Measurements from ENCODE around the gene CGB3. TPM values are rescaled to one million over a fixed set of nuclear protein-coding genes. Genes with fewer than 3 reads are reported as not detected.
A peak's percentile ranks its signal among the peaks of the same experiment; 100 is the strongest.

The CGB3 gene
- total RNA-seq, 1 donor from 2014 or later = not detected

DNA sequence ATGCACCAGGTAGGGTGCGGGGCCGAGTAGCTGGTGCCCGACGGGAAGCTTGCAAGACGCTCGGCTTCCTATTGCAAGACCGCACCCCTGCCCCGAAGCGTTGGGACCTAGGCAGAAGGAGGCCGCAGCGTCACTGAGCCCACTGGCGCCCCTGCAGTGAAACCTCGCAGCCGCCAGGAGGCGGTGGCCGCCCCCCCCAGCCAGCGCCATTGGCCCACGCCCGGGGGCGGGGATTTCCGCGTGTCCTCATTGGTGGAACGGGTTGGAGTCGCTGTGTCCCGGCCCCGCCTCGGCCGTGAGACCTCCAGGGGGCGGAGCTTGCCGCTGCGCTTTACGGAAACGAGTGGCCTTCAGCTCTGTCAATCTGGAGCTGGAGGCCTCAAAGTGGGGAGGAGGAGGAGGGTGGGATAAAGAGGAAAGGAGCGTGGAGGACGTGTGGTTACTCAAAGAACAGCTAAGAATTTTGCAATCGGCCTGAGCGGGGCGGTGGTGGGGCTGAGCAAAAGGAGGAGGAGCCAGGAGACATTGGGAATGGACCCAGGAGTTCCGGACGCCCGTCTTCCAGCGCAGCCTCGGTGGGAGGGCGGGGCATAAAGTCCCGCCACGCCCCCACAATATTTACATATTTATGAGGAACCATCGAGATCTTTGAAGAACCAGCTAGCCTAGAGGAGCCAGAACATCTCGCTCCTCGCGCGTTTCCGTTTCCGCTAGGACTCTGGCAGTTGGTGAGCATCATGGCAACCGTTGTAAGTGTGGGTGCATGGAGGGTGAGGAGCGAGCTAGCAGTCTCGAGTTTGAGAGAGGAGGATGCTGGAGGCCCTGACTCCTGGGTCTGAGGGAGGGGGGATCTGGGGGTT is 30.7 kb downstream of the CGB3 start, which contains the start of the genes GYS1 and RUVBL2:
Gene GYS1, minus strand, starts transcription at position 135 of the 860 bp plus-strand sequence. CDS start 197 bp downstream, outside the sequence.
Gene RUVBL2, plus strand, starts transcription at position 713 of the 860 bp plus-strand sequence. Its CDS starts 25 bp downstream, at position 738.
- peak; percentile 94 for ATAC-seq (ENCODE audit: poor library complexity)
- intact Hi-C loops (cut with DNase I) = no loop called here
- peak; percentile 100 for DNase-seq

- ATAC-seq (ENCODE audit: poor library complexity) = peak; percentile 4
- DNase-seq = no peak
- intact Hi-C loops (cut with DNase I) = no loop called here
These were observed 31.5 kb downstream of the CGB3 start for GRCh38 chr19:48992581-48993174.

DNA sequence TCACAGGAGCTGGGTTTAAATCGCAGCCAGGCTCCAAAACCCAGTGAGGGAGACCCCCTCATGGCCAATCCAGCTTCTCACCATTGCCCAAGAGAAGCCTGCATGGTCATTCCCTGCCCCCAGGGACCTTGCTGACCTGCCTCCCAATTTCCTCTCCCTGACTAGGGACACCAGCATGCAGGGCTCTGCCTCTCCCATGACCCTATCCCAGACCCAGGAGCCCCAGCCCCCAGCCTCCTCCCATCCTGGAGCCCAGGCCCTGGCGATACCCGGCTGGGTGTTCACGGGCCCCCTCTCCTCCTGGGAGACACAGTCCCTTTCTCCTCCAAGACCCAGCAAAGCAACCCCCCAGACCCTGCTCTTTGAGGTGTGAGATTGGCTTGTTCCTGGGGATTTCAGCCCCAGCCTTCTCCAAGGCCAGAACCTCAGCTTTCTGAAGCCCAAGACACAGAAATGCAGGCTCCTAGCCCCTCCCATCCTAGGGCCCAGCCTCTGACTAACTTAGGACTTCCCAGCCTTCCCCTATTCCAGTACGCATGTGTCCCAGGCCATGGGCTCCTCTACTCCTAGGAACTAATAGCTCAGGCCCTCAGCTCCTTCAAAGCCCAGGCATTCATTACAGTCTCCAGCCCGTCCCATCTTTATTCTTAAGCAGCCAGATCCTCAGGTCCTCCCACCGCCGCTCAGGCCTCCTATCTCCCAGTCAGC is 32.1 kb downstream of the CGB3 start:
- intact Hi-C loops (cut with DNase I) = no loop called here
- DNase-seq (peak; percentile 69), ATAC-seq (ENCODE audit: poor library complexity) (peak; percentile 56)

DNA sequence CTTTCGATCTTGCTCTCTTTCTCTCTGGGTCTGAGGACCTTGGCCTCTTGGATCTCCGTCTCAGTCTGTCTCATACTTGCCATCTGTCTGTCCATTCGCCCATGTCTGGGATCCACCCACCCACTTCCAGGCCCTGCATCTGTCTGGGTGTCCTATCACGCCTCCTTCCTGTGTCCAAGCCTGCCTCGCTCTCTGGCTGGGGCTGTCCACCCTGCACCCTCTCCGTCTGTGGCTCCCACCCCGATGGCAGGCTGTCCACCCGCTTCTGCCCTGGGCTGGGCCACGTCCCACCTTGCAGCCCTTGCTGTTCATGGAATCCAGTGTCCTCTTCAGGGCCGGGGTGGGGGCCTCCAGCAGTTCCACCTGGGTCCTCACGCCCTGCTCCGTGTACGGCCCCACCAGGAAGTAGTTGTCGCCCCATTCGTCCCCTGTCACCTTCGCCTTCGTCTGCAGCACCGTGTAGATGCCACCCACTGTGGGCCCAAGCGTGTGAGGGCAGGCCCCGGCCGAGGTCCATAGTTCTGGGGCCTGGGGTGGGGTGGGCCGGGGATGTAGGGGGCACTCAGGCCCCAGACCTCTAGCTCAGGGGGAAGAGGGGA is 33.0 kb downstream of the CGB3 start:
- DNase-seq (no peak), ATAC-seq (ENCODE audit: poor library complexity) (no peak)
- intact Hi-C loops (cut with DNase I) = no loop called here

GRCh38 chr19:48990400-48990799 is 33.7 kb downstream of the CGB3 start:
- DNase-seq (no peak), ATAC-seq (ENCODE audit: poor library complexity) (no peak)
- intact Hi-C loops (cut with DNase I) = no loop called here

GRCh38 chr19:48989701-48990291 is 34.3 kb downstream of the CGB3 start:
- intact Hi-C loops (cut with DNase I) = no loop called here
- DNase-seq (peak; percentile 62), ATAC-seq (ENCODE audit: poor library complexity) (peak; percentile 2)

DNA sequence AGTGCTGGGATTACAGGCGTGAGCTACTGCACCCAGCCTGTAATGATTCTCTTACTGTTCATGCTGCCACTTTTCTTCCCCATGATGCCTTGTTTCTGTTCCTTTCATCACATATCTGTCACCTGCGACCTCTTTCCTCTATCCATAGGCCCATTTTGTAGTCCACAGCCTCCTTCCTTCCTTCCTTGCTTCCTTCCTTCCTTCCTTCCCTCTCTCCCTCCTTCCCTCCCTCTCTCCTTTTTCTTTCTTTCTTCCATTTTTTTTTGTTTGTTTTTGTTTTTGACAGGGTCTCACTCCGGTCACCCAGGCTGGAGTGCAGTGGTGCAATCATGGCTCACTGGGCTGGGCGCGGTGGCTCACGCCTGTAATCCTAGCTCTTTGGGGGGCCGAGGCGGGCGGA is 35.3 kb downstream of the CGB3 start:
- ATAC-seq (ENCODE audit: poor library complexity) = no peak
- intact Hi-C loops (cut with DNase I) = no loop called here
- no peak for DNase-seq

DNA sequence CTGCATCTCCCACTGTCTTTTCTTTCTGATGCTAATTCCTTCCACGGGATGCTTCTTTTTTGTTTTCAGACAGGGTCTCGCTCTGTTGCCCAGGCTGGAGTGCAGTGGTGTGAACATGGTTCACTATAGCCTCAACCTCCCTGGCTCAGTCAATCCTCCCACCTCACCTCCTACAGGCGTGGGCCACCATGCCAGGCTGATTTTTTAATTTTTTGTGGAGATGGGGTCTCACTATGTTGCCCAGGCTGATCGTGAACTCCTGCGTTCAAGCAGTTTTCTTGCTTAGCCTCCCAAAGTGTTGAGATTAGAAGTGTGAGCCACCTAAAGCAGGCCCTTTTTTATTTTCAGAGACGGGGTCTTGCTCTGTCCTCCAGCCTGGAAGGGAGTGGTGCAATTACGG is 35.8 kb downstream of the CGB3 start:
- DNase-seq (no peak), ATAC-seq (ENCODE audit: poor library complexity) (no peak)
- intact Hi-C loops (cut with DNase I) = no loop called here

- intact Hi-C loops (cut with DNase I) = no loop called here
- DNase-seq (no peak), ATAC-seq (ENCODE audit: poor library complexity) (no peak)
These were observed 36.8 kb downstream of the CGB3 start for GRCh38 chr19:48987323-48987722.

GRCh38 chr19:48986211-48986610 is 37.9 kb downstream of the CGB3 start:
- ATAC-seq (ENCODE audit: poor library complexity) = no peak
- intact Hi-C loops (cut with DNase I) = no loop called here
- no peak for DNase-seq

DNA sequence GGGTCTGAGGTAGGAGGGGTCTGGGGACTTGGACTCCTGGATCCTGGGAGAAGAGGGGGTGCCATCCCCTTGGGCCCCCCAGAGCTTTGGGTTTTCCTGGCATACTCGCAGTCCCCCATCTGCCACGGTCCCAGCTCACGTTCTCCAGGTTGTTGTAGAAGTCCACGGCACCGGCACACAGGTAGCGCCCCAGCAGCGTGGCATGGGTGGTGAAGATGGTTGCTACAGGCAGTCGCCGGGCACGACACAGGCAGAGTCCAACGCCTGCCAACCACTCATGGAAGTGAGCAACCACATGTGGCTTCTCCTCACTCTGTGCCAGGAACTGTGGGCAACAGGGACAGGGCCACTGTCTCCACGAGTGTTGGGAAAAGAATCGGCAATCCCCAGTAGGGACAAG is 38.4 kb downstream of the CGB3 start:
- no peak for DNase-seq
- intact Hi-C loops (cut with DNase I) = no loop called here
- ATAC-seq (ENCODE audit: poor library complexity) = no peak

- ATAC-seq (ENCODE audit: poor library complexity) (no peak), DNase-seq (no peak)
- intact Hi-C loops (cut with DNase I) = no loop called here
These were observed 41.9 kb downstream of the CGB3 start for GRCh38 chr19:48982280-48982679.

DNA sequence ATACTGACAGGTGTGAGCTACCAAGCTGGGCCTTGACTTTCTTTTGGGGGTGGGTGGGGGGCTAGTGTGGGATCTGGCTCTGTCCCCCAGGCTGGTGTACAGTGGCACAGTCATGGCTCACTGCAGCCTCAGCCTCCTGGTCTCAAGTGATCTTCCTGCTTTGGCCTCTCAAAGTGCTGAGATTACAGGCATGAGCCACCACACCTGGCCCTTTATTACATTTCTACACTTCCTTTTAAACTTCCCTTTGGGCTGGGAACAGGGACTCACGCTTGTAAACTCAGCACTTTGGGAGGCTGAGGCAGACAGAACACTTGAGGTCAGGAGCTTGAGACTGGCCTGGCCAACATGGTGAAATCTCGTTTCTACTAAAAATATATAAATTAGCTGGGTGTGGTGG is 47.1 kb downstream of the CGB3 start:
- ATAC-seq (ENCODE audit: poor library complexity) (no peak), DNase-seq (no peak)
- intact Hi-C loops (cut with DNase I) = loop anchor here (10.0 kb wide), 1 partner anchor 172 kb away; no protein-coding TSS in a partner anchor

DNA sequence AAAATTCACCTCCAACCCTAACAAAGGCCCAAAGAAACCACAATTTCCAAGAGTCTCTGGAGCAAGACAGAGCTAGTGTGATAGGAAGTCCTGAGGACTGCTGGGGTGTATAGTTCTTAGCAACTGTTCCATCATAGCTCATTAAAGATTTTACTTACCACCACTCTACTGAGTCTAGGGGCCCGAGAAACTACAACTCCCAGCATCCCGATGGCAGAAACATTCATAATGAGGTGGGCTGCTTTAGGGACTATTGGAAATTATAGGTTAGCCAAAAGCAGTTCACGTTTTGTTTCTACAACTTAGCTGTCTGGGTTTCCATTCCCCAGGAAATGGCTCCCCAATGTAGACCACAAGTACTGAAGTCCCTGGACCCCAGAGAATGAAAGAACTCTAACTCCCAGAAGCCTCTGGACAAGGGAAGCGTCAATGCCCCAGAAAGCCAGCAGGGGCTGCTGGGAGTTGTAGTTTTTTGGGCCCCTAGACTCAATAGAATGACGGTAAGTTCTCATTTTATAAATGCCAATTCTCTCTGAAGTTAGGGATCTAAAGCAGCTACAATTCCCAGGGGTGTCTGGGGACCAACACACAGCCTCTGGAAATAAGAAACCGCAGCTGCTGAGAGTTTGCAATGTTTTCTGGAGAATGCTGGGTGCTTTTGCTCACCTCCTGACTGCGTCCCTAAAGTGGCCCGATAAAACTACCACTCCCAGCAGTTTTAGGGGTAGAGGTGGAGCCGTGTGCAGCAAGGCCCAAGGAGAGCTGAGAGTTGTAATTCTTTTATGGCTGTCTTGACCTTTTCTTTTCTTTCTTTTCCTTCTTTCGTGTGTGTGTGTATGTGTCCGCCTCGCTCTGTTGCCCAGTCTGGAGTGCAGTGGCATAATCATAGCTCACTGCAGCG is 47.9 kb downstream of the CGB3 start:
- no peak for ATAC-seq (ENCODE audit: poor library complexity)
- intact Hi-C loops (cut with DNase I) = loop anchor here (10.0 kb wide), 1 partner anchor 171 kb away; no protein-coding TSS in a partner anchor
- DNase-seq = no peak

Measured in Right ventricle myocardium superior (tissue), 1 donor.